Activated CD4-positive, alpha-beta T cell treated with anti-CD3 and anti-CD28 coated beads, Interleukin-2, amount 10 ng/mL, durations not matched to agents 7 days and 5 days (primary cell): ENCODE data around the gene RBM14. TPM values are rescaled to one million over a fixed set of nuclear protein-coding genes. Genes with fewer than 3 reads are reported as not detected.
"Not testable (repeated sequence)": the region's sequence is repeated elsewhere in the genome, so short reads cannot be mapped to it uniquely, and the experiment has no call there.

Source experiments
- CTCF ChIA-PET: fragments of 350-600 bp; sonication (Branson Sonifier 250); formaldehyde crosslinking; loops from one replicate; lab custom pipeline; 2021; ENCODE audit warnings: antibody characterized with exemption; lab: Charles Lee
- POLR2A ChIA-PET: fragments of 350-600 bp; sonication (Branson Sonifier 250); formaldehyde crosslinking; loops from one replicate; lab custom pipeline; 2021; ENCODE audit warnings: antibody characterized with exemption; lab: Charles Lee
- DNase-seq: peaks from one replicate; pipeline ENCODE4 v3.0.0-alpha.2; 2020
- H3K27ac Mint-ChIP-seq: one replicate; pipeline ENCODE4 v1.8.0; 2021; ENCODE audit warnings: mild to moderate bottlenecking, moderate library complexity, mixed read lengths
- H3K27me3 Mint-ChIP-seq: one replicate; pipeline ENCODE4 v1.8.0; 2021; ENCODE audit warnings: mixed read lengths
- H3K36me3 Mint-ChIP-seq: one replicate; pipeline ENCODE4 v1.8.0; 2021; ENCODE audit warnings: low read depth, mixed read lengths
- H3K4me1 Mint-ChIP-seq: one replicate; pipeline ENCODE4 v1.8.0; 2021; ENCODE audit warnings: mixed read lengths
- H3K4me3 Mint-ChIP-seq: one replicate; pipeline ENCODE4 v1.8.0; 2021; ENCODE audit warnings: mild to moderate bottlenecking, moderate library complexity, mixed read lengths
- H3K9me3 Mint-ChIP-seq: one replicate; pipeline ENCODE4 v1.8.0; 2021; ENCODE audit warnings: mixed read lengths
- total RNA-seq, 2 experiments: library from RNA; stranded (reverse); gene quantifications; one replicate each; pipeline ENCODE4 v1.2.3, GENCODE V29; 2021

RBM14 gene
- total RNA-seq, 2 experiments from 2014 or later, result 124 to 140 TPM

GRCh38 chr11:66585447-66585846 lies 31.0 kb upstream of the RBM14 start:
- CTCF ChIA-PET, H3K27ac Mint-ChIP-seq, H3K36me3 Mint-ChIP-seq, POLR2A ChIA-PET, H3K27me3 Mint-ChIP-seq, DNase-seq, H3K4me1 Mint-ChIP-seq, H3K9me3 Mint-ChIP-seq, H3K4me3 Mint-ChIP-seq: not testable (repeated sequence)

GRCh38 chr11:66586136-66586535 lies 30.3 kb upstream of the RBM14 start:
- CTCF ChIA-PET, result no interaction called here

DNA sequence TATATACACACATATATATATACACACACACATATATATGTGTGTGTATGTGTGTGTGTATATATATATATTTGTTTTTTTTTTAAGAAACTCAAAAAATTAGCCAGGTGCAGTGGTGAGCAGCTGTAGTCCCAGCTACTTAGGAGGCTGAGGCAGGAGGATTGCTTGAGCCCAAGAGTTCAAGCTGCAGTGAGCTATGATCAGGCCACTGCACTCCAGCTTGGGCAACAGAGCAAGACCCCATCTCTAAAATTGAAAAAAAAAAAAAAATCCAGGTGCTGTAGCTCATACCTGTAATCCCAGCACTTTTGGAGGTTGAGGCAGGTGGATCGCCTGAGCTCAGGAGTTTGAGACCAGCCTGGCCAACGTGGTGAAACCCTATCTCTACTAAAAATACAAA lies 27.1 kb upstream of the RBM14 start:
- CTCF ChIA-PET, result interaction anchor here (0.6 kb wide), 1 partner anchor 26 kb away, joined by 3 read pairs; no protein-coding TSS in a partner anchor
- peaks cover 19% of the 10 kb centered on the region for H3K4me1 Mint-ChIP-seq
- not testable (repeated sequence) for H3K9me3 Mint-ChIP-seq, H3K36me3 Mint-ChIP-seq, H3K27me3 Mint-ChIP-seq, DNase-seq, H3K27ac Mint-ChIP-seq, H3K4me3 Mint-ChIP-seq
- POLR2A ChIA-PET, result interaction anchor here (0.6 kb wide), 1 partner anchor 43 kb away, joined by 5 read pairs; the partner anchor contains the start of gene ZDHHC24

More at GRCh38 chr11:66586136-66586535, 30.3 kb upstream of the RBM14 start:
- Mint-ChIP-seq H3K27me3 (no peaks in the 10 kb centered on the region), H3K4me1 (no peaks in the 10 kb centered on the region), H3K9me3 (peaks cover 10% of the 10 kb centered on the region), H3K4me3 (no peak overlapping the region), H3K36me3 (no peaks in the 10 kb centered on the region), H3K27ac (no peak overlapping the region)
- no peak for DNase-seq
- POLR2A ChIA-PET, result no interaction called here

- Mint-ChIP-seq H3K36me3 (peaks cover 2% of the 10 kb centered on the region), H3K27me3 (no peaks in the 10 kb centered on the region), H3K9me3 (no peaks in the 10 kb centered on the region), H3K4me1 (peaks cover 24% of the 10 kb centered on the region), H3K4me3 (no peak overlapping the region), H3K27ac (no peak overlapping the region)
- DNase-seq, result no peak
- ChIA-PET CTCF (interaction anchor here (0.6 to 1.5 kb wide), 4 partner anchors 9 to 35 kb away, joined by 3 to 4 read pairs (median 4); no protein-coding TSS in a partner anchor), POLR2A (interaction anchor here (0.6 kb wide), 1 partner anchor 44 kb away, joined by 5 read pairs; the partner anchor contains the start of gene ZDHHC24)
Measured at GRCh38 chr11:66589996-66590675, 26.3 kb upstream of the RBM14 start.

- no peaks in the 10 kb centered on the region for H3K9me3 Mint-ChIP-seq
- POLR2A ChIA-PET, result interaction anchor here (0.6 kb wide), 1 partner anchor 59 kb away, joined by 5 read pairs; no protein-coding TSS in a partner anchor
- CTCF ChIA-PET, result interaction anchor here (1.1 to 2.3 kb wide), 6 partner anchors 10 to 87 kb away, joined by 3 to 12 read pairs (median 4); no protein-coding TSS in a partner anchor
- H3K4me3 Mint-ChIP-seq, result no peak overlapping the region
- no peaks in the 10 kb centered on the region for H3K27me3 Mint-ChIP-seq
- no peak for DNase-seq
- H3K4me1 Mint-ChIP-seq, result peaks cover 32% of the 10 kb centered on the region
- H3K36me3 Mint-ChIP-seq, result peaks cover 2% of the 10 kb centered on the region
- H3K27ac Mint-ChIP-seq, result no peak overlapping the region
Measured at GRCh38 chr11:66591175-66591574, 25.3 kb upstream of the RBM14 start.

- peak; percentile 99 for DNase-seq
- ChIA-PET POLR2A (no interaction called here), CTCF (interaction anchor here (0.6 to 2.3 kb wide), 11 partner anchors 12 to 827 kb away, joined by 3 to 12 read pairs (median 5); no protein-coding TSS in a partner anchor)
- H3K9me3 Mint-ChIP-seq, result no peaks in the 10 kb centered on the region
- H3K4me3 Mint-ChIP-seq, result peak within 1 kb of the TSS; percentile 98
- peaks cover 34% of the 10 kb centered on the region for H3K4me1 Mint-ChIP-seq
- H3K27me3 Mint-ChIP-seq, result no peaks in the 10 kb centered on the region
- H3K27ac Mint-ChIP-seq, result peak within 1 kb of the TSS; percentile 95
- peaks cover 2% of the 10 kb centered on the region for H3K36me3 Mint-ChIP-seq
Measured at GRCh38 chr11:66592457-66593302, 23.8 kb upstream of the RBM14 start, which contains the start of the genes CCDC87 and CCS. CCDC87 (minus strand) TSS chr11:66593063; CDS start chr11:66593015, 48 bp downstream. CCS (plus strand) TSS chr11:66593185; CDS start chr11:66593262, 77 bp downstream.

DNA sequence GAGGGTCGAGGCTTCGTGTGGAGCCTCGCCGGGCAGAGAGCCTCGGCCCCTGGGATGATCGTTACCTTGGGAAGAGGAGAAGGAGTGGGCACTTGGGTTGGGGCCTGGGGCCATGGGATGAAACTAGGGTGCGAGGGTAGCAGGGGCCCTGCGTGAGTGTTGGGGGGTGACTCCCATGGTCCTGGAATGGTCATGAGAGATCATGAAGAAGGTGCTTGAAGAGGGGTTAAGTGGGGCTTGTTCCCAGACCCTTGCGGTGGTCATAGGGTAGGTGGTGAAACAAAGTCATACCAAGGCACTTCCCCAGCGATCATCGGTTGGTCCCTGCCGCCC lies 23.2 kb upstream of the RBM14 start:
- no peak for DNase-seq
- POLR2A ChIA-PET, result no interaction called here
- H3K36me3 Mint-ChIP-seq, result peaks cover 2% of the 10 kb centered on the region
- no peaks in the 10 kb centered on the region for H3K9me3 Mint-ChIP-seq
- peak overlapping the region; percentile 95 for H3K27ac Mint-ChIP-seq
- H3K4me3 Mint-ChIP-seq, result peak overlapping the region; percentile 98
- CTCF ChIA-PET, result interaction anchor here (0.6 to 3.4 kb wide), 12 partner anchors 9 to 827 kb away, joined by 3 to 14 read pairs (median 5); partner anchors contain the start of genes RBM4 and RBM4B
- H3K27me3 Mint-ChIP-seq, result no peaks in the 10 kb centered on the region
- H3K4me1 Mint-ChIP-seq, result peaks cover 34% of the 10 kb centered on the region

- no peak for DNase-seq
- H3K27ac Mint-ChIP-seq, result peak overlapping the region; percentile 95
Measured at GRCh38 chr11:66593650-66594049, 22.8 kb upstream of the RBM14 start.

DNA sequence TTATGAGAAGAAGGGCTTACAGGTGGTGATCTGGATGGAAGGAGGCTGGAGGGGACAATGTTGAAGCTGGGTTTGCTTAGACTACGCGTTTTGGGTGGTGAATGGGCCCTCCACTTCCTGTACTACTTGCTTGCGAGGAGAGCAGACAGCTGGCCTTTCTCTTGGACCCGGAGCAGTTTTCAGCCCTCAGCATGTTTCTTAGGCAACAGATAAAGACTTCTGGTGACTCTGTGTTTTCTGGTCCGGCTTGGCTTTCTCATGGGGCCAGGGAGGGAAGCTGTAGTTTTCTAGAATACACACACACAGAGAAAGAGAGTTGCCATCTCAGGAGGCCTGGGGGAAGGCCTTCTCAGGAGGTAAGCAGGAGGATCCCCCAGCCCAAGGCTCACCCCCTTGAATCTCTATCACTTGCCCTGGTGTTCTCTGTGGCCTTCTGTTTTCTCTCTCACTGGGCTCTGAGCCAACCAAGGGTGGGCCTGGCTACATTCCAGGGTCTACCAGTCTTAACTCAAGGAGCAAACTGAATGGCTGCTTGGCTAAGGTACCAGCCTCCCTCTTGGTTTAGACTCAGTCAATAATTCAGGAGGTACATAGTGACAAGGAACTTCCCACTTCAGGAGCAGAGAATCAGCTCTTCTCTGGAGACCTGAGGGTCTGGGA lies 21.1 kb upstream of the RBM14 start:
- H3K4me1 Mint-ChIP-seq, result peaks cover 34% of the 10 kb centered on the region
- no peak overlapping the region for H3K27ac Mint-ChIP-seq
- no peaks in the 10 kb centered on the region for H3K9me3 Mint-ChIP-seq
- DNase-seq, result no peak
- H3K4me3 Mint-ChIP-seq, result peak overlapping the region; percentile 0
- H3K36me3 Mint-ChIP-seq, result peaks cover 2% of the 10 kb centered on the region
- H3K27me3 Mint-ChIP-seq, result no peaks in the 10 kb centered on the region
- POLR2A ChIA-PET, result no interaction called here
- CTCF ChIA-PET, result interaction anchor here (1.3 to 3.4 kb wide), 4 partner anchors 11 to 82 kb away, joined by 3 to 14 read pairs (median 7); partner anchors contain the start of gene RBM4B

More at GRCh38 chr11:66593650-66594049, 22.8 kb upstream of the RBM14 start:
- Mint-ChIP-seq H3K4me1 (peaks cover 34% of the 10 kb centered on the region), H3K36me3 (peaks cover 2% of the 10 kb centered on the region), H3K27me3 (no peaks in the 10 kb centered on the region), H3K9me3 (no peaks in the 10 kb centered on the region), H3K4me3 (peak overlapping the region; percentile 98)
- CTCF ChIA-PET, result interaction anchor here (0.6 to 3.4 kb wide), 6 partner anchors 9 to 458 kb away, joined by 3 to 14 read pairs (median 4); partner anchors contain the start of genes RBM4 and RBM4B
- POLR2A ChIA-PET, result no interaction called here

DNA sequence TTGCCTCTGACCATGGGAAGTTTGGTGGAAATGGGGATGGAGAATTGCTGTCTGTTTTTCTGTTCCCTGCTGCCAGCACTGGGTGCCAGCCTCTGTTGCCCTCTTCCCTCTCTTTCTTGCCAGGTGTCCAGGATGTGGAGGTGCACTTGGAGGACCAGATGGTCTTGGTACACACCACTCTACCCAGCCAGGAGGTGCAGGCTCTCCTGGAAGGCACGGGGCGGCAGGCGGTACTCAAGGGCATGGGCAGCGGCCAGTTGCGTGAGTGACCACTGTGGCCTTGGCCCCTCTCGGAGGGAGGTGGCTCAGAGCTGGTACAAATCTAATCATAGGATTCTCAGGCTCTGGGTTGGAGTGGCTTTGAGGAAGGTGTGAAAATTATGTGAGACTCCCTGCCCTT lies 17.4 kb upstream of the RBM14 start:
- H3K36me3 Mint-ChIP-seq, result no peaks in the 10 kb centered on the region
- no peaks in the 10 kb centered on the region for H3K27me3 Mint-ChIP-seq
- POLR2A ChIA-PET, result no interaction called here
- no peak overlapping the region for H3K4me3 Mint-ChIP-seq
- CTCF ChIA-PET, result no interaction called here
- DNase-seq, result no peak
- H3K27ac Mint-ChIP-seq, result no peak overlapping the region
- peaks cover 15% of the 10 kb centered on the region for H3K4me1 Mint-ChIP-seq
- H3K9me3 Mint-ChIP-seq, result no peaks in the 10 kb centered on the region

- no peak for DNase-seq
- POLR2A ChIA-PET, result no interaction called here
- Mint-ChIP-seq H3K4me1 (peaks cover 10% of the 10 kb centered on the region), H3K36me3 (peaks cover 5% of the 10 kb centered on the region), H3K9me3 (no peaks in the 10 kb centered on the region), H3K4me3 (no peak overlapping the region), H3K27me3 (no peaks in the 10 kb centered on the region), H3K27ac (no peak overlapping the region)
- CTCF ChIA-PET, result no interaction called here
Measured at GRCh38 chr11:66600219-66600618, 16.2 kb upstream of the RBM14 start.

DNA sequence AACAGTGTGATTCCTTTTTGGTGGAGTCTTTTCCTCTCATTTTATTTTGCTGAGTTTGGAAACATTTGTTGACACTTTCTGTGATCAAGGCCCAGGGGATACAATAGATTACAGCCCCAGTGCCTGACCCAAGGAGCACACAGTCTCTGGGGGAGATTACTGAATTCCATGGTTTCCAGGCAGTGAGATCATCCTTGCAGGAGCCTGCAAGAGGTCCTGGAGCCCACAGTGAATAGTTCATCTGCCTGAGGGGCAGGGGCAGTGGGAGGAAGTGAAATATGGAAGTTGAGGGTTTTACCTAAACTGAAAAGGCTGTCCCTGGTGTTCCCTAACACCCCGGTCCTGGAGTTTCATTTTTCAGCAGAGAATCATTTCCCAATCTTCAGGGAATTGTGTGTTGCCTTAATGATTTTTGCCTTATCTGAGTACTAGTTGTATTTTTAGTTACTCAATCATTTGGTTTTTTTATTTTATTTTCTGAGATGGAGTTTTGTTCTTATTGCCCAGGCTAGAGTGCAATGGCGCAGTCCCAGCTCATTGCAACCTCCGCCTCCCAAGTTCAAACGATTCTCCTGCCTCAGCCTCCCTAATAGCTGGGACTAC lies 15.7 kb upstream of the RBM14 start:
- H3K4me1 Mint-ChIP-seq, result peaks cover 4% of the 10 kb centered on the region
- no peak overlapping the region for H3K27ac Mint-ChIP-seq
- H3K4me3 Mint-ChIP-seq, result no peak overlapping the region
- no peaks in the 10 kb centered on the region for H3K27me3 Mint-ChIP-seq
- no peaks in the 10 kb centered on the region for H3K9me3 Mint-ChIP-seq
- POLR2A ChIA-PET, result no interaction called here
- H3K36me3 Mint-ChIP-seq, result peaks cover 6% of the 10 kb centered on the region
- CTCF ChIA-PET, result no interaction called here
- no peak for DNase-seq
